WTC11 (cell line): Measurements from ENCODE around the gene ARID2.

ENCODE experiments used
- CTCF ChIP-seq: fragments of 200-600 bp; IDR thresholded peaks from 2 replicates; pipeline ENCODE4 v1.8.0; 2022; ENCODE audit warnings: antibody characterized with exemption
- ELF4 ChIP-seq: sonication (generic); formaldehyde crosslinking; IDR thresholded peaks from 2 replicates; pipeline ENCODE4 v1.8.1; 2022; ENCODE audit warnings: low read depth, mild to moderate bottlenecking, moderate library complexity, missing genetic modification reagents
- ZNF232 ChIP-seq: sonication (generic); formaldehyde crosslinking; IDR thresholded peaks from 2 replicates; pipeline ENCODE4 v1.8.0; 2022; ENCODE audit warnings: mild to moderate bottlenecking, missing genetic modification reagents
- ZNF263 ChIP-seq: sonication (generic); formaldehyde crosslinking; IDR thresholded peaks from 2 replicates; pipeline ENCODE4 v1.8.1; 2022; ENCODE audit warnings: low read depth, mild to moderate bottlenecking, moderate library complexity, missing genetic modification reagents

- TF ChIP-seq CTCF = no peak
- no peak for TF ChIP-seq ZNF232 (CRISPR knock-in tag)
- no peak for TF ChIP-seq ELF4 (CRISPR knock-in tag)
- TF ChIP-seq ZNF263 (CRISPR knock-in tag) = no peak
These were observed 72.1 kb downstream of the ARID2 start for GRCh38 chr12:45801625-45802024.
